ENCODE data around the gene BAIAP2L1.

DNA sequence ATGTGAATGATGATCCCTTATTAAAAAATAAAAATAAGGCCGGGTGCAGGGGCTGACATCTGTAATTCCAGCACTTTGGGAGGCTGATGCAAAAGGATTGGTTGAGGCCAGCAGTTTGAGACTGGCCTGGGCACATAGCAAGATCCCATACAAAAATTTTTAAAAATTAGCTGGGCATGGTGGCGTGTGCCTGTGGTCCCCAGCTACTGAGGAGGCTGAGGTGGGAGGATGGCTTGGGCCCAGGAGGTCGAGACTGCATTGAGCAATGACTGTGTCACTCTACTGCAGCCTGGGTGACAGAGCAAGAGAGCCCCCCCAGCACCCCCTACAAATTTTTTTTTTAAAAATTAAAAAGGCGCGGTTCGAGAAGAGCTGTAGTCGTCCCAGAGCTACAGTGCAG, 120.6 kb downstream of the BAIAP2L1 start:
- TF ChIP-seq POLR2A (IDR thresholded peaks at IDR 0.05): no peak
- no peak for TF ChIP-seq CTCF (IDR thresholded peaks at IDR 0.05)
